Cerebellar nuclear complex (tissue), 1 donor: Measurements from ENCODE around the gene MID1.
"Not testable (repeated sequence)": the region's sequence is repeated elsewhere in the genome, so short reads cannot be mapped to it uniquely, and the experiment has no call there.

Experiments used
- DNase-seq, 2 experiments: peaks; one replicate each; lab custom pipeline; 2025; lab: John Stamatoyannopoulos, UW

Gene MID1

GRCh38 chrX:10617186-10617998 lies 3.0 kb downstream of the MID1 start:
- DNase-seq = no peak

- DNase-seq = peak; percentile 3 to 7
These were observed 4.2 kb downstream of the MID1 start for GRCh38 chrX:10615931-10616774.

GRCh38 chrX:10612215-10612614 lies 8.2 kb downstream of the MID1 start:
- no peak for DNase-seq

GRCh38 chrX:10611441-10612090 lies 8.8 kb downstream of the MID1 start:
- no peak for DNase-seq

GRCh38 chrX:10608099-10608498 lies 12.3 kb downstream of the MID1 start:
- DNase-seq = no peak

GRCh38 chrX:10607233-10607632 lies 13.2 kb downstream of the MID1 start:
- DNase-seq = no peak

GRCh38 chrX:10603612-10604011 lies 16.8 kb downstream of the MID1 start:
- no peak for DNase-seq

GRCh38 chrX:10602646-10603045 lies 17.7 kb downstream of the MID1 start:
- no peak for DNase-seq

GRCh38 chrX:10600479-10600878 lies 19.9 kb downstream of the MID1 start:
- DNase-seq = no peak

- no peak for DNase-seq
These were observed 21.8 kb downstream of the MID1 start for GRCh38 chrX:10598540-10598939.

GRCh38 chrX:10597871-10598270 lies 22.5 kb downstream of the MID1 start:
- DNase-seq = no peak

- no peak for DNase-seq
These were observed 28.7 kb downstream of the MID1 start for GRCh38 chrX:10591363-10592335.

GRCh38 chrX:10589787-10590186 lies 30.6 kb downstream of the MID1 start:
- not testable (repeated sequence) for DNase-seq

- DNase-seq = no peak
These were observed 31.3 kb downstream of the MID1 start for GRCh38 chrX:10589098-10589497.

GRCh38 chrX:10584882-10585281 lies 35.5 kb downstream of the MID1 start:
- DNase-seq = not testable (repeated sequence)

GRCh38 chrX:10582945-10583344 lies 37.4 kb downstream of the MID1 start:
- no peak for DNase-seq

- DNase-seq = no peak
These were observed 38.1 kb downstream of the MID1 start for GRCh38 chrX:10582215-10582733.

GRCh38 chrX:10579112-10580011 lies 41.0 kb downstream of the MID1 start:
- no peak for DNase-seq

- no peak for DNase-seq
These were observed 41.9 kb downstream of the MID1 start for GRCh38 chrX:10578527-10578926.

GRCh38 chrX:10577853-10578252 lies 42.5 kb downstream of the MID1 start:
- DNase-seq = no peak
